IMR-90 (cell line): Measurements from ENCODE around the gene PIK3C2B.

Experiments
- BHLHE40 ChIP-seq: fragments of 150-350 bp; IDR thresholded peaks from 2 replicates; pipeline ENCODE4 v1.6.1; 2016; ENCODE audit warnings: mild to moderate bottlenecking, low read depth, low read length
- CEBPB ChIP-seq: IDR thresholded peaks from 2 replicates; pipeline ENCODE4 v1.6.1; 2012; ENCODE audit warnings: low read depth, low read length, improper control_type of control experiment
- MAFK ChIP-seq: IDR thresholded peaks from 2 replicates; pipeline ENCODE4 v1.6.1; 2012; ENCODE audit warnings: low read depth, low read length, improper control_type of control experiment
- MXI1 ChIP-seq: IDR thresholded peaks from 2 replicates; pipeline ENCODE4 v1.6.1; 2012; ENCODE audit warnings: low read depth, mild to moderate bottlenecking, low read length, moderate library complexity, borderline replicate concordance
- POLR2A ChIP-seq: IDR thresholded peaks from 2 replicates; pipeline ENCODE4 v1.6.1; 2012; ENCODE audit warnings: mild to moderate bottlenecking, low read depth, low read length
- RAD21 ChIP-seq: IDR thresholded peaks from 2 replicates; pipeline ENCODE4 v1.6.1; 2012; ENCODE audit warnings: low read length, improper control_type of control experiment
- RFX5 ChIP-seq: IDR thresholded peaks from 2 replicates; pipeline ENCODE4 v1.8.0; 2012; ENCODE audit warnings: low read depth, mild to moderate bottlenecking, low read length, moderate library complexity
- SMC3 ChIP-seq: fragments of 150-350 bp; IDR thresholded peaks from 2 replicates; pipeline ENCODE4 v1.6.1; 2016; ENCODE audit warnings: low read depth, mild to moderate bottlenecking, antibody characterized with exemption, low read length, moderate library complexity
- TF ChIP-seq, protein P1 (sequence below): conservative IDR thresholded peaks from 2 replicates; pipeline ENCODE4 v1.5.1; 2012; ENCODE audit warnings: mild to moderate bottlenecking, low read depth, low read length, improper control_type of control experiment
- TF ChIP-seq, protein P2 (sequence below): fragments of 150-350 bp; IDR thresholded peaks from 2 replicates; pipeline ENCODE4 v1.6.1; 2017; ENCODE audit warnings: mild to moderate bottlenecking, antibody characterized with exemption, low read length, low read depth
- TF ChIP-seq, protein P3 (sequence below): fragments of 150-350 bp; IDR thresholded peaks from 2 replicates; pipeline ENCODE4 v1.6.1; 2016; ENCODE audit warnings: low read depth, mild to moderate bottlenecking, low read length, moderate library complexity, borderline replicate concordance

DNA sequence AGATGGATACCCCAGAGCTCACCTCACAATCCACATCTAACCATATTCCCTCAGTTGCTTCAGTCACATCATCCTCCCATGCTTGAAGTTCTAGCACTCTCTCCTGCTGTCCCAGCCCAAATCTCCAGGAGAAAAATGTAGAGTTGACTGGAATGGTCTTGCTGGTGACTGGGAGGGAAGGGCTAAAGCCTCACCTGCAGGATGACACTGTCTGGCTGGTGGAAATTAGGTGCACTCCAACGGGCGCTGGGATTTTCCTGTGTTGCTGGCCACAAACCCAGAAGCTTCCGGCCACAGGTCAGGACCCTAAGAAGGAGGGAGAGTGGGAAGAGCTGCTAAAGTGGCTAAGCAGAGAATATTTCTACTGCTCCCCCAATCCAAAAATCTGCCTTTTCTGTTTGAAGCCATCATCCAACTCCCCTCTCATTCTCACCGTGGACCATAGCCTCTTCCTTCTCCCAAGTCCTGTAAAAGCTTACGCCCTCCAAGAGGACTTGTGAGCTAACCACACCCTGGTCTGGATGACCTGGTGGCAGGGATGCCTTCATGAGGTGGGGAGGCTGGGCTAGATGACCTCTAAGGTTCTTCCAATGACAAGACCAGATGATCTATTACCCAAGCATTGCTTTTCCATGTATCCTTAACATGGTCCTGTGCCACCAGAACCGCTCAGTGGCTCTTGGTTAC, 45.5 kb downstream of the PIK3C2B start:
- TF ChIP-seq, protein P1, sequence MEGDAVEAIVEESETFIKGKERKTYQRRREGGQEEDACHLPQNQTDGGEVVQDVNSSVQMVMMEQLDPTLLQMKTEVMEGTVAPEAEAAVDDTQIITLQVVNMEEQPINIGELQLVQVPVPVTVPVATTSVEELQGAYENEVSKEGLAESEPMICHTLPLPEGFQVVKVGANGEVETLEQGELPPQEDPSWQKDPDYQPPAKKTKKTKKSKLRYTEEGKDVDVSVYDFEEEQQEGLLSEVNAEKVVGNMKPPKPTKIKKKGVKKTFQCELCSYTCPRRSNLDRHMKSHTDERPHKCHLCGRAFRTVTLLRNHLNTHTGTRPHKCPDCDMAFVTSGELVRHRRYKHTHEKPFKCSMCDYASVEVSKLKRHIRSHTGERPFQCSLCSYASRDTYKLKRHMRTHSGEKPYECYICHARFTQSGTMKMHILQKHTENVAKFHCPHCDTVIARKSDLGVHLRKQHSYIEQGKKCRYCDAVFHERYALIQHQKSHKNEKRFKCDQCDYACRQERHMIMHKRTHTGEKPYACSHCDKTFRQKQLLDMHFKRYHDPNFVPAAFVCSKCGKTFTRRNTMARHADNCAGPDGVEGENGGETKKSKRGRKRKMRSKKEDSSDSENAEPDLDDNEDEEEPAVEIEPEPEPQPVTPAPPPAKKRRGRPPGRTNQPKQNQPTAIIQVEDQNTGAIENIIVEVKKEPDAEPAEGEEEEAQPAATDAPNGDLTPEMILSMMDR, result no peak
- no peak for TF ChIP-seq POLR2A
- no peak for TF ChIP-seq SMC3
- TF ChIP-seq, protein P2, sequence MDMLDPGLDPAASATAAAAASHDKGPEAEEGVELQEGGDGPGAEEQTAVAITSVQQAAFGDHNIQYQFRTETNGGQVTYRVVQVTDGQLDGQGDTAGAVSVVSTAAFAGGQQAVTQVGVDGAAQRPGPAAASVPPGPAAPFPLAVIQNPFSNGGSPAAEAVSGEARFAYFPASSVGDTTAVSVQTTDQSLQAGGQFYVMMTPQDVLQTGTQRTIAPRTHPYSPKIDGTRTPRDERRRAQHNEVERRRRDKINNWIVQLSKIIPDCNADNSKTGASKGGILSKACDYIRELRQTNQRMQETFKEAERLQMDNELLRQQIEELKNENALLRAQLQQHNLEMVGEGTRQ, result no peak
- TF ChIP-seq BHLHE40, result no peak
- no peak for TF ChIP-seq RAD21
- TF ChIP-seq MAFK, result no peak
- no peak for TF ChIP-seq MXI1
- TF ChIP-seq, protein P3, sequence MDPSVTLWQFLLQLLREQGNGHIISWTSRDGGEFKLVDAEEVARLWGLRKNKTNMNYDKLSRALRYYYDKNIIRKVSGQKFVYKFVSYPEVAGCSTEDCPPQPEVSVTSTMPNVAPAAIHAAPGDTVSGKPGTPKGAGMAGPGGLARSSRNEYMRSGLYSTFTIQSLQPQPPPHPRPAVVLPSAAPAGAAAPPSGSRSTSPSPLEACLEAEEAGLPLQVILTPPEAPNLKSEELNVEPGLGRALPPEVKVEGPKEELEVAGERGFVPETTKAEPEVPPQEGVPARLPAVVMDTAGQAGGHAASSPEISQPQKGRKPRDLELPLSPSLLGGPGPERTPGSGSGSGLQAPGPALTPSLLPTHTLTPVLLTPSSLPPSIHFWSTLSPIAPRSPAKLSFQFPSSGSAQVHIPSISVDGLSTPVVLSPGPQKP, result no peak
- no peak for TF ChIP-seq CEBPB
- no peak for TF ChIP-seq RFX5
